ENCODE results near the gene S100A7. TPM values are rescaled to one million over a fixed set of nuclear protein-coding genes. Genes with fewer than 3 reads are reported as not detected.

Gene S100A7
- total and polyA plus RNA-seq, 8 donors = not detected

GRCh38 chr1:153478047-153478691, 17.7 kb upstream of the S100A7 start:
- H3K4me1 ChIP-seq = no peaks in the 10 kb centered on the region
- intact Hi-C loops (cut with DNase I) = no loop called here
- peaks cover 0 to 1% of the 10 kb centered on the region in 2 donors for H3K9me3 ChIP-seq
- ATAC-seq (no peak), DNase-seq (no peak)
- H3K27ac ChIP-seq = no peak overlapping the region
- peaks cover 0 to 38% of the 10 kb centered on the region in 2 donors for H3K27me3 ChIP-seq
- H3K4me3 ChIP-seq = no peak overlapping the region
- H3K36me3 ChIP-seq = no peaks in the 10 kb centered on the region
- no peak for TF ChIP-seq CTCF (IDR thresholded peaks at IDR 0.05)

DNA sequence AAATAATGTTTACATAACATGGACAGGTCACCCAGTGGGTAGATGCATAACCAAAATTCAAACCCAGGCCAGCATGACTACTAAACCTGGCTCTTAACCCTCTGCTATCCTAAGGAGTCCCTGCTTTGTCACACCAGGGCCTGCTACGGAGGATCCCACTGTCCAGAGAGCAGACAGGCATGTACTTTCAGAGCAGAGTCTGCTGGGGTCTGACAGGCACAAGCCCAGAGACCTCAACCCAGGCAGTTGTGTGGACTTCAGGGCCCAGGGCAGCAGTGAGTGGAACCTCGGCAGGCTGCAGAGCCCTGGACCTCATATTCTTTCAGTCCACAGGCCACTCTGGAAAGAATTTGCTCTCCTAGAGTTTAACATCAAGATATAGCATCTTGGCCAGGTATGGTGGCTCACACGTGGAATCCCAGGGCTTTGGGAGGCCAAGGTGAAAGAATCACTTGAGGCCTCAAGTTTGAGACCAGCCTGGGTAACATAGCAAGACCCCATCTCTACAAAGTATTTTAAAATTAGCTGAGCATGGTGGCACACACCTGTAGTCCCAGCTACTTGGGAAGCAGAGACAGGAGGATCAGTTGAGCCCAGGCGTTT, 16.1 kb upstream of the S100A7 start:
- no peak overlapping the region for H3K4me3 ChIP-seq
- peaks cover 0 to 26% of the 10 kb centered on the region in 2 donors for H3K27me3 ChIP-seq
- peaks cover 0 to 17% of the 10 kb centered on the region in 2 donors for H3K9me3 ChIP-seq
- no peak overlapping the region for H3K27ac ChIP-seq
- no peak for TF ChIP-seq CTCF (IDR thresholded peaks at IDR 0.05)
- no peaks in the 10 kb centered on the region for H3K4me1 ChIP-seq
- H3K36me3 ChIP-seq = no peaks in the 10 kb centered on the region
- no peak for ATAC-seq
- intact Hi-C loops (cut with DNase I) = no loop called here
- no peak for DNase-seq

GRCh38 chr1:153475282-153475681, 14.8 kb upstream of the S100A7 start:
- ATAC-seq = no peak
- no peak for TF ChIP-seq CTCF (IDR thresholded peaks at IDR 0.05)
- no peak for DNase-seq
- Histone ChIP-seq H3K9me3 (peaks cover 0 to 20% of the 10 kb centered on the region in 2 donors), H3K36me3 (no peaks in the 10 kb centered on the region), H3K27me3 (peaks cover 0 to 20% of the 10 kb centered on the region in 2 donors), H3K4me3 (no peak overlapping the region), H3K27ac (no peak overlapping the region), H3K4me1 (no peaks in the 10 kb centered on the region)
- intact Hi-C loops (cut with DNase I) = no loop called here

DNA sequence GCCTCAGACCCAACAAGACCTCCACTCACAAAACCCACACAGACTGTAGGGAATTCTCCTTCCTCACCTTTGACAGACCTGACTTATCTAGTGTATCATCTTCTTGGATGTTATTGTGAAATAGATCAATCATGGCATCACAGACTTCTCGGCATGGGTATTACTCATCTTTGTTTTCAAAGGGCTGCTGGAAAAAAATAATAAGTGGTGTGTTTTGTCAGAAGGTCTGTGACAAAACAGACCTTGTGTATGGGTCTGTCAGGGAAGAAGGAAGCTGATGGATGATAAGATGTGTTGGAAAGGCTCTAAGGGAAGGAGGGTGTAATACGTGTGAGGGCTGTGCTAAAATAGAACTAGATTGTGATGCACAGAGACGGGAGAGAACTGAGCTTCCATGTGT, 13.9 kb upstream of the S100A7 start:
- H3K4me3 ChIP-seq = no peak overlapping the region
- peaks cover 0 to 20% of the 10 kb centered on the region in 2 donors for H3K9me3 ChIP-seq
- intact Hi-C loops (cut with DNase I) = no loop called here
- H3K27ac ChIP-seq = no peak overlapping the region
- no peak for ATAC-seq
- TF ChIP-seq CTCF (IDR thresholded peaks at IDR 0.05) = no peak
- no peaks in the 10 kb centered on the region for H3K4me1 ChIP-seq
- H3K36me3 ChIP-seq = no peaks in the 10 kb centered on the region
- no peak for DNase-seq
- H3K27me3 ChIP-seq = peaks cover 0 to 11% of the 10 kb centered on the region in 2 donors

DNA sequence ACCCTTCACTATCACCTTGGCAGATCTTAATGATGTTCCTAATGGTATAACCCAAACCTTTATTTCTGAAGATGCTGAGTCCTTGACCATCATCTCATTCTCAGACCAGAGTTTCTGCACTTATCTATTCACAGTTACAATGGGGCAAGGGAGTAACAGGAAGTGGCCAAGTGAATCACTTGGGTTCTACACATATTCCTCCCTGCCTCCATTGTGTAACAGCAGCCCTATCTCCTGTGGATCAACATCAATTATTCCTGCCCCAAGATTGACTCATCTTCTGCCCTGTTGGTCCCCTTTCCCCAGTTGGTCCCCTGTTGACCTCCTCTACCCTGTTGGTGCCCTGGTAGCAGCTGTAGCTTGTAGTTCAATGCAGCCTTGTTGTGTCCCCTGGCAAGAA, 10.3 kb upstream of the S100A7 start:
- DNase-seq = no peak
- Histone ChIP-seq H3K9me3 (peaks cover 0 to 20% of the 10 kb centered on the region in 2 donors), H3K36me3 (no peaks in the 10 kb centered on the region), H3K27me3 (peaks cover 0 to 11% of the 10 kb centered on the region in 2 donors), H3K4me3 (no peak overlapping the region), H3K27ac (no peak overlapping the region), H3K4me1 (peaks cover 0 to 4% of the 10 kb centered on the region in 2 donors)
- intact Hi-C loops (cut with DNase I) = no loop called here
- ATAC-seq = no peak
- no peak for TF ChIP-seq CTCF (IDR thresholded peaks at IDR 0.05)
